Fibroblast of lung (primary cell): ENCODE measurements around the gene SHROOM3.

Experiments
- EZH2 ChIP-seq: IDR thresholded peaks from 2 replicates; pipeline ENCODE4 v1.5.1; 2012; ENCODE audit warnings: low read length, control low read depth, mild to moderate bottlenecking; ENCODE audit errors: missing control alignments
- TF ChIP-seq, protein P1 (sequence below), 2 donors: IDR thresholded peaks in 1 of 2; conservative IDR thresholded peaks in 1 of 2; 1 replicate in 1 of 2; 2 replicates in 1 of 2; pipeline ENCODE4 v1.5.1; 2011 to 2012; ENCODE audit warnings: low read length in 2 of 2, control low read depth in 1 of 2, inconsistent platforms in 1 of 2, low read depth in 1 of 2, mild to moderate bottlenecking in 1 of 2

DNA sequence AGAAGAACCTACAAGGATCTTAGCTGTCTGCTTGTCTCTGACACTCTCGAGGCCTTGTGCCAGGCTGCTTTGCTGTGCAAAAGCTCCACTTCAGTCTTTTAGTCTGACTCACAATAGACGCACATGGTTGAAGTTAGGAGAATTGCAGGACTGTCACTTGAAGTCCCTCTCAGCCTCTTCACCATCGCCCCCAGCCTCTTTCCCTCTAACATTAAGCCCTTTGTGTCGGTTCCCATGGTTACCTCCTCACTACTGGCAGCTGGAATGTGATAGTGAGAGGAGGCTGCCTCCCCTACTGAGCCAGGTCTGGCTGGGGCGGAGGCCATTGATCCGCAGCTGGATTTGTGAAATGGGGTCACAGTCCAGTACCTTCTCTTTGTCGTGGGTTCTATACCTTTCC is 261.1 kb downstream of the SHROOM3 start:
- TF ChIP-seq, protein P1, sequence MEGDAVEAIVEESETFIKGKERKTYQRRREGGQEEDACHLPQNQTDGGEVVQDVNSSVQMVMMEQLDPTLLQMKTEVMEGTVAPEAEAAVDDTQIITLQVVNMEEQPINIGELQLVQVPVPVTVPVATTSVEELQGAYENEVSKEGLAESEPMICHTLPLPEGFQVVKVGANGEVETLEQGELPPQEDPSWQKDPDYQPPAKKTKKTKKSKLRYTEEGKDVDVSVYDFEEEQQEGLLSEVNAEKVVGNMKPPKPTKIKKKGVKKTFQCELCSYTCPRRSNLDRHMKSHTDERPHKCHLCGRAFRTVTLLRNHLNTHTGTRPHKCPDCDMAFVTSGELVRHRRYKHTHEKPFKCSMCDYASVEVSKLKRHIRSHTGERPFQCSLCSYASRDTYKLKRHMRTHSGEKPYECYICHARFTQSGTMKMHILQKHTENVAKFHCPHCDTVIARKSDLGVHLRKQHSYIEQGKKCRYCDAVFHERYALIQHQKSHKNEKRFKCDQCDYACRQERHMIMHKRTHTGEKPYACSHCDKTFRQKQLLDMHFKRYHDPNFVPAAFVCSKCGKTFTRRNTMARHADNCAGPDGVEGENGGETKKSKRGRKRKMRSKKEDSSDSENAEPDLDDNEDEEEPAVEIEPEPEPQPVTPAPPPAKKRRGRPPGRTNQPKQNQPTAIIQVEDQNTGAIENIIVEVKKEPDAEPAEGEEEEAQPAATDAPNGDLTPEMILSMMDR (conservative IDR thresholded peaks at IDR 0.05 in 1 of 2, IDR thresholded peaks at IDR 0.05 in 1 of 2; ENCODE audit: low read depth in 1 of 2, low read length in 2 of 2): no peak
- no peak for TF ChIP-seq EZH2
